NCI-H748 treated with DMSO at 0.1 percent for 48 hours (cell line): Measurements from ENCODE around the gene DPF3.
"Not testable (repeated sequence)": the region's sequence is repeated elsewhere in the genome, so short reads cannot be mapped to it uniquely, and the experiment has no call there.

Experiments
- DNase-seq: peaks from one replicate; lab custom pipeline; 2025; lab: John Stamatoyannopoulos, UW

DPF3 gene

GRCh38 chr14:72880820-72881219, 13.1 kb downstream of the DPF3 start:
- no peak for DNase-seq

DNA sequence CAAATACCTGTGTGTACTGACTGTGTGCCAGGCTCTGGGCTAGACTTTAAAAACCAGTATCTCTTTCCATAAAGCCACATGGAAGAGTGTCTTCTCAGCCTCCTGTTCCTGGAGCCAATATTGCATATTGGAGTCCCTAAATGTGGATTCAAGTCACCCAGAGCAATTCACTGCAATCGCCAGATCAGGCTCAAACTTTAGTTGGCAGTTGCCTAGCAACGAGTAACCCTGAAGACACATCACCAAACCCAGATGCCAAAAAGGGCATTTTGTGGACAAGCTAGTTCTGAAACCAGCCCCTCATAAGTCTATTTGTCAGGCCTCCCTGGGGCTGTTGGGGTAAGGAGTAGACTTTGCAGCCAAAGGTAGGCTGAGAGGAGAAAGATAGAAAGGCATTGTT, 13.7 kb downstream of the DPF3 start:
- no peak for DNase-seq

- DNase-seq: no peak
Measured at GRCh38 chr14:72879431-72879830, 14.5 kb downstream of the DPF3 start.

GRCh38 chr14:72878746-72879145, 15.2 kb downstream of the DPF3 start:
- no peak for DNase-seq

- DNase-seq: no peak
Measured at GRCh38 chr14:72876710-72877063, 17.2 kb downstream of the DPF3 start.

DNA sequence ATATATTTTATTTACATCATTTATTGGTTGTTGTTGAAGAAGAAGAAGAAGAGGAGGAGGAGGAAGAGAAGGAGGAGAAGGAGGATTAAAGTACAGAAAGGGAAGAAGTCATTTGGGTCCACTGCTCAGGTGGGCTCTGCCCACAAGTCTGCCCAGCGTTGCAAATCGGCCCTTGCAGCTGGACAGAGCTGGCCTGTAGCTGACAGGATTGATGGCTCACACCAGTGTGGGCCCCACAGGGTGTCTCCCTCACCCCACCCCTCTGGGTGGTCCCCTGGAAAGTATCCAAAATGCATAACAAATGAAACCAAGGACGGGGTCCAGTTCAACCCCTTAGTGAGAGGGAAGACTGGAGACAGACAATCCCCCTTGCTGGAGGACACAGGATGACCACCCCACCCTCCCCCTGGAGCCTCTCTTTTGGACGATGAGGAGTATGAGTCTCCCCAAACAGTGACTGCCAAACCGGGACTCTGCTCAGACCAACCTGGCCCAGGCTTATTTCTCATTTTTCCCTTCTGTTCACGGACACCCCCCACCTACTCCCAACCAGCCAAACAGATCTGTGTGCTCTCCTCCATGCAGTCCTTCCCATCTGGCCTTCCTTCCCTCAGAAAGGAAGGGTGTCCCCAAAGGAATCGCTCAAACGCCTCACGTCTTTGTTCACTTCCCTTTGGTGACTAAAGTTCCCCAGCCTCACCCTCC, 17.7 kb downstream of the DPF3 start:
- no peak for DNase-seq

DNA sequence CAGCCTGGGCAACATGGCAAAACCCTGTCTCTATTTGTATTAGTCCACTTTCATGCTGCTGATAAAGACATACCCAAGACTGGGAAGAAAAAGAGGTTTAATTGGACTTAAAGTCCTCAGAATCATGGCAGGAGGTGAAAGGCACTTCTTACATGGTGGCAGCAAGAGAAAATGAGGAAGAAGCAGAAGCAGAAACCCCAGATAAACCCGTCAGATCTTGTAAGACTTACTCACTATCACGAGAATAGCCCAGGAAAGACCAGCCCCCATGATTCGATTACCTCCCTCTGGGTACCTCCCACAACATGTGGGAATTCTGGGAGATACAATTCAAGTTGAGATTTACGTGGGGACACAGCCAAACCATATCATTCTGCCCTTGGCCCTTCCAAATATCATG, 23.0 kb downstream of the DPF3 start:
- not testable (repeated sequence) for DNase-seq

GRCh38 chr14:72869407-72870329, 24.2 kb downstream of the DPF3 start:
- DNase-seq: no peak

DNA sequence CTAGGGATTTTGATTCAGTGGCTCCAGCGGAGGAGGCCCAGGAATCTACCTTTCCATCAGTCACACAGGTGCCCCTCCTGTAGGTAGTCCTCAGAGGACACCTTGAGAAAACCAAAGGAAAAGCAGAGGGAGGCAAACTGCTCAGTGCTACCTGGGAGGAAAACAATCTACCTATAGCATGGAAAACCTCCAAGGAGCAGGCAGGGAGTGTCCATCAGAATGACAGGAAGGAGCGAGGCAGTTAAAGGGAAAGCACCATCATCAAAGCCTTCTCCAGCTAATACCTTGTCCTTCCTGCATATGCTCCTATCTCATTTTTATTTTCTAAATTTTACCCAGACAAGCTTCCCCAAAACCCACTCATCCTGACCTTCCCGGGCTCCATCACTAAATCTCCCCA, 25.4 kb downstream of the DPF3 start:
- no peak for DNase-seq

DNA sequence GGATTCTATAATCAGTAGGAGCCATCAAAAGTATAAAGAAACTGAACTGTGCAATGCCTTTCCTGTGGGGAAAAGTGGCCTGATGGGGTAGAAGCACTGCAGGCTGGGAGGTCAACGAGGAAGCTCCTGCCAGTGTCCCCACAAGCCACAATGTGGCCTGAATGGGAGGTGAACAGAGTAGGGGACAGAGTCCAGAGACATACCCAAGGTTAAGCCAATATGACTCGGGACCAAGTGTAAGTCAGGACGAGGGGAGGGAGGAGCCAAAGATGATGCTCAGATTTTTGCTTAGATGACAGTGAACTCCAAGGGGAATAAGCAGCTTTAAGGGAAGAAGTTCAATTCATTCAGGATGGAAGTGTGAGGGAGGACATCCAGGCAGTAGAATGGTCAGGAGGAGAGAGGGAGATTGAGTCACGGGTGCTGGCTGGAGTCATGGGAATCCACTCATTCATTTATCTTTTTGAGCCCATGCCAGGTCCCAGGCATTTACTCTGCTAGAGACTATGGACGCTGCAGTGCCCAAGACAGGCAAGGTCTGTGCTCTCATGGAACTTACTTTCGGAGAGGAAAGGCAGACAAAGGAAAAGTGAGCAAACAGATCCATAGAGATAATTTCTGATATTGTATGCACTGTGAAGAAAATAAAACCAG, 29.1 kb downstream of the DPF3 start:
- no peak for DNase-seq

- DNase-seq: no peak
Measured at GRCh38 chr14:72863216-72864006, 30.5 kb downstream of the DPF3 start.

DNA sequence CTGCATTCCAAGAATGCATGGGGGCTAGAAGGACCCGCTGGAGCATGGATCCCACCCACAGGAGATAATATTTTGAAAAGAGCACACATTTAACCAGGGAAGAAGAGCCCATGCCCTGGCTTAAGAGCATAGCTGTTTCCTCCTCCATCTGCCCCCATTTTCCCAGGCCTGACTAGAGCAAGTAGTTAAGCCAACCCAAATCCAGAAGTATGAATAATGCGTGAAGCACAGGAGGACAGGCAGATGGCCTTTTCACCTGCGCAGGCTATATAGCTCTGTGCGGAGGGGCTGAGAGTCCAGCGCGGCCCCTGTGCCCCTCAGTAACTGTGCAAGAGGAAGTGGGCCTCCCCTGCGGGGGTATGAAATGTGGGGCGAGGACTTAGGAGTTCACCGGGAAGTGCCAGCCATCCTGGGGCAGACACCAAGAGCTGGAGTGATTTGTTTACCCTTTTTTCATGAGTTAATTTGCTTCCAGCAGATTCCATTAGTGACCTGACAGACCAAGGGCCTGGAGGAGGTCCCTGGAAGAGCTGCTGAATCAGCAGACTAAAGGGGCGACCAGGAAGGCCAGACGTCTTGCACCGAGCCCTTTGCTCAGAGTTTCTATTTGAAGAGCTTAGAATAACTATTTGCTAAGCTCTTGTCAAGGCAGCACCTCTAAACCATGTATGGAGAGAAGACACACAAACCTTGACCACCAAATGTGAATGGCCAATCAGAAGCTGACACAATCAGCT, 37.2 kb downstream of the DPF3 start:
- DNase-seq: no peak

DNA sequence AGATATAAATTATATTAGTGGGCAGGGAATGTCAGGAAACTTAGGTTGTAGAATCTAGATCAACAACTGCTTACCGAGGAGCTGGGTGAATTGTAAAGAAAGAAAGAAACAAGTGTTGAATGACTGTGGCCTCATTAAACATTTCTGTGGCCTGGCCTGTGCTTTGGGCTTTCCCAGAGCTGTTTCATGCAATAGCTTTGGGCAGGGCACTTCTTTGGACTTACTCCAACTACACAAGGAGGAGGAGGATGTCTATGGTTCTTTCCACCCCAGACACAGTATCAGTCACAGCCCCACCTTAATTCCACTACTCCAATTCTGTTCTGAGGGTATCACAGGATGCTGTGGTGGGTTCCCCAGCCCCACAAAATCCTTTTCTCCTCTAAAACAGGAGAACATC, 38.0 kb downstream of the DPF3 start:
- no peak for DNase-seq

DNA sequence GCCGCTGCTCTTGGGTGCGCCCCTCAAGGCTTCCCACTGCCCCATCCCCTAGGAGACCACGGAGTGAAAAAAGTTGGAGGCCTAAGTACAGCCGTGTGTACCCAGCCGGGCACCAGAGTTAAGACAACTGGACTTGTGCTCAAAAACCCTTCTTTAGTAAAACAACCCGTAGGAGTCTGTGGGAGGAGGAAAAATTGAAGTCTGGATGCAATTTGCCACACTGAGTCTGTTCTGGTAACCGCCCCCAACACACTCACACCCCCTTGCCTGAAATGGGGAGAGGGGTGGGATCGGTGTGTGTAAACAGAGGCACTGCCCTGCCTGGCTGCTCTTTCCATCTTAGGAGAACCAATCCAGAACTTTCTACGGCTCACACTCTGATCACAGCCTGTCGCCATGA, 41.7 kb downstream of the DPF3 start:
- DNase-seq: no peak

DNA sequence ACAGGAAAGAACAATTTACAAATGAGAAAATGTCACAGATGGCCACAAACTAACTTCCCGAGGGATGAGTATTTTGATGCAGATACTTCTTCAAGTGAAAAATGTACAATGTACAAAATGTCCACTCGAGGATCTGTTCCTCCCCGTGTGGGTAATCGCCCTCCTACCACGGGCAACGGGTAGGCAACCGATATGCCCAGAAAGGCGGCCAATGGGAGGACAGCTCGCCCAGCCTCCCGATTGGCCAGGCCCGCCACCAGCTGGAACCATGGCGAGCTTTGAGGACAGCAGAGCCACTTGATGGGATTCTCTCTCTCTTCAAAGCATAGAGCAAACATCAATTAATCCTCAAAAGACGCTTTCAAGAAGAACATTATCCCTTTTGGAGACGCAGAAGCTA, 42.3 kb downstream of the DPF3 start:
- DNase-seq: no peak

DNA sequence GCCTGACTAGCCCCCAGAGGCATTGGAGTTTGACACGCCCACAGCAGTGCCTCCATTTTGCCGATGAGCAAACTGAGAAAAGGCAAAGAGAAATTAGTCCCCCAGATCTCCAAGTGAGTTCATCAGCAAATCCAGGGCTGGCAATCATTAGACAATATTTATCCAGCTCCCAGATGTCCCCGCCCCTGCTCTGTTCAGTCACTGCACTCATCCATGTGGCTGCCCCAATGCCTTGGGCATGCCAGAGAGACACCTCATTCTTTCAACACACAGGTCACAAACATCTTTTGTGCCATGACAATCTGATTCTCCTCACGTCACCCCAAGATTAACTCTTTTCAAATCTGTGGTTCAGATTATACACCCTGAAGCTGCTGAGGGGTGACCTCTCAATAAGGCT, 43.5 kb downstream of the DPF3 start:
- DNase-seq: no peak

- DNase-seq: no peak
Measured at GRCh38 chr14:72849222-72849621, 44.7 kb downstream of the DPF3 start.

DNA sequence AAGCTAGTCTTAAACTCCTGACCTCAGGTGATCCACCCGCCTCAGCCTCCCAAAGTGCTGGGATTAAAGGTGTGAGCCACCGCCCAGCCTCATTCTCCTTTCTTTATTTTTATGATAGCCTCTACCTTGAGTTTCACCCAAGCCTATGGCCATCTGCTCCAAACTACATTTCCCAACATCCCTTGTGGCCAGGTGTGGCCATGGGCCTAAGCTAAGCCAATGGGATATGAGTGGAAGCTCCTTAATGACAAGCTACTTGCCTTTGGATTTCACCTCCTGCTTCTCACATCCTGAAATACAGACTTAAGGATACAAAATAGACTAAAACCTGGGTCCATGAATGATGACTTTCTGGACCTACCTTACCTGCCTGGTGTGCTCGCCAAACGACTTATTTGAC, 46.2 kb downstream of the DPF3 start:
- DNase-seq: no peak

DNA sequence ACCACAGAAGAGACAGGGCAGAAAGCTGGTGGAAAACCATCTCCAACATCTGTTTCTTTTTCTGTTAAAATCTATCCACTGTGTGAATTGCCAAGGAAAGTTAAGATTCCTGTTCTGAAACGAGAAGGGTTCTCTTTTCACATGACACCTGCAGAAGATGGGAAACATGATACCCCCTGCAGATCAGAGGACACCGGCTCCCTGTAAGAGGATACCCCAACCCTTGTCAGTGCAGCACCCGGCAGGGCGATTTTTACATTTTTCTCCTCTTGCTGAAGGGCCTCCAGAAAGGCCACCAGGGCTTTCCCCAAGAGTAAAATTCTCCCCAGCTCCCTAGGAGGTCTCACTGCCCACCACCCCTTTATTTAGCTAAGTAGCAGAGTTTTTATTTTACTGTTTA, 48.2 kb downstream of the DPF3 start:
- DNase-seq: no peak

GRCh38 chr14:72845196-72845595, 48.7 kb downstream of the DPF3 start:
- DNase-seq: no peak

GRCh38 chr14:72844524-72844923, 49.4 kb downstream of the DPF3 start:
- no peak for DNase-seq
